Neural crest cell (in vitro differentiated cells): ENCODE results near the gene AQP12B. TPM values are rescaled to one million over a fixed set of nuclear protein-coding genes. Genes with fewer than 3 reads are reported as not detected.

Experiments
- DNase-seq: peaks from one replicate; pipeline ENCODE4 v3.0.0; 2021; ENCODE audit warnings: low read depth, mixed read lengths, low spot score
- H3K27ac Mint-ChIP-seq: one replicate; pipeline ENCODE4 v1.8.0; 2021; ENCODE audit warnings: mild to moderate bottlenecking, mixed read lengths; ENCODE audit not compliant: unreplicated experiment
- H3K27me3 Mint-ChIP-seq: 2 replicates; pipeline ENCODE4 v1.8.0; 2021; ENCODE audit warnings: low read depth, mild to moderate bottlenecking, mixed read lengths
- H3K36me3 Mint-ChIP-seq: 2 replicates; pipeline ENCODE4 v1.8.0; 2021; ENCODE audit warnings: low read depth, mild to moderate bottlenecking, mixed read lengths
- H3K4me1 Mint-ChIP-seq: 2 replicates; pipeline ENCODE4 v1.8.0; 2021; ENCODE audit warnings: mixed read lengths
- H3K4me3 Mint-ChIP-seq: one replicate; pipeline ENCODE4 v1.8.0; 2021; ENCODE audit warnings: mild to moderate bottlenecking, mixed read lengths
- H3K9me3 Mint-ChIP-seq: 2 replicates; pipeline ENCODE4 v1.8.0; 2021; ENCODE audit warnings: mixed read lengths
- total RNA-seq: library from RNA; stranded (reverse); gene quantifications from 2 replicates; pipeline ENCODE4 v1.2.1, GENCODE V29; 2021
- TF ChIP-seq, protein P1 (sequence below): fragments of 200-600 bp; sonication (generic); conservative IDR thresholded peaks from 2 replicates; pipeline ENCODE4 v1.5.0; 2021; ENCODE audit warnings: antibody characterized with exemption, mild to moderate bottlenecking

AQP12B gene
- total RNA-seq, 1 donor from 2014 or later, result not detected

DNA sequence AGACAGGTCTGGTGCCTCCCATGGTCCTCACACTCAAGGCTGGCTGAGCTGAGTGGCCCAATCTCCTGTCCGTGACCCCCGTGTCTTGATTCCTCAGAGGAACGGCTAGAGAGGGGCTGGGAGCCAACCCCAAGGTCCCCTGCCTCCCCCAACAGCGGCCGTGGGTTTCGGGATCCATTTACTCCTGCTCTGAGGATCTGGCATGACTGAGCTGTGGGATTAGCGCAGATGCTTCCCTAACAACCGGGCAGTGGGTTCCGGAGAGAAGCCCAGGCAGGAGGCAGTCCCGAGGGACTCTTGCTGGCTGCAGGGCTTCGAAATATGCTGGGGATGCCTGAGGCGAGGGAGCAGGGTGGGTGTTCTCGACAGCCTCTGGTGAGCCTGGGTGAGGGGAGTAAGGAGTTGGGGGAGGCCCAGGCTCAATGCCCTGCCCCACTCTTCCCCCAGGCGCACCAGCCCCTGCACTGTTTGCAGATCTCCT lies 38.5 kb downstream of the AQP12B start:
- Mint-ChIP-seq H3K27me3 (peaks cover 15% of the 10 kb centered on the region), H3K9me3 (no peaks in the 10 kb centered on the region), H3K36me3 (no peaks in the 10 kb centered on the region), H3K4me1 (peaks cover 8% of the 10 kb centered on the region), H3K4me3 (no peak overlapping the region), H3K27ac (no peak overlapping the region)
- DNase-seq, result no peak
- TF ChIP-seq, protein P1, sequence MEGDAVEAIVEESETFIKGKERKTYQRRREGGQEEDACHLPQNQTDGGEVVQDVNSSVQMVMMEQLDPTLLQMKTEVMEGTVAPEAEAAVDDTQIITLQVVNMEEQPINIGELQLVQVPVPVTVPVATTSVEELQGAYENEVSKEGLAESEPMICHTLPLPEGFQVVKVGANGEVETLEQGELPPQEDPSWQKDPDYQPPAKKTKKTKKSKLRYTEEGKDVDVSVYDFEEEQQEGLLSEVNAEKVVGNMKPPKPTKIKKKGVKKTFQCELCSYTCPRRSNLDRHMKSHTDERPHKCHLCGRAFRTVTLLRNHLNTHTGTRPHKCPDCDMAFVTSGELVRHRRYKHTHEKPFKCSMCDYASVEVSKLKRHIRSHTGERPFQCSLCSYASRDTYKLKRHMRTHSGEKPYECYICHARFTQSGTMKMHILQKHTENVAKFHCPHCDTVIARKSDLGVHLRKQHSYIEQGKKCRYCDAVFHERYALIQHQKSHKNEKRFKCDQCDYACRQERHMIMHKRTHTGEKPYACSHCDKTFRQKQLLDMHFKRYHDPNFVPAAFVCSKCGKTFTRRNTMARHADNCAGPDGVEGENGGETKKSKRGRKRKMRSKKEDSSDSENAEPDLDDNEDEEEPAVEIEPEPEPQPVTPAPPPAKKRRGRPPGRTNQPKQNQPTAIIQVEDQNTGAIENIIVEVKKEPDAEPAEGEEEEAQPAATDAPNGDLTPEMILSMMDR, result no peak

DNA sequence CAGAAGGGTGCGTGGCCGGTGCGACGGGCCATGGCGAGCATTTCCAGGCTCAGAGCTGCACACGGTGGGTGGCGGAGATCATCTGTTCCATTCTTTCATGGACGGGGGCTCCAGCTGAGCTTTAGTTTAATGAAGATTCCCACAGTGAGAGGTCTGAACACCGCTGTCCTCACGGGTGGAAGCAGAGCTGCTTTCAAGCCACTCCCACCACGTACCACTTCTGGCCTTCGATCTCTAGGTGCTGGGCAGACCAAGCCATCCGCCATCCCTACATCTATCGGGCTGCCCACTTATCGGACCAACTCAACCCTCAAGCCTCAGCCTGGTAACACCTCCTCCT lies 38.9 kb downstream of the AQP12B start:
- no peaks in the 10 kb centered on the region for H3K36me3 Mint-ChIP-seq
- no peak overlapping the region for H3K27ac Mint-ChIP-seq
- peaks cover 5% of the 10 kb centered on the region for H3K4me1 Mint-ChIP-seq
- no peak for DNase-seq
- H3K27me3 Mint-ChIP-seq, result peaks cover 19% of the 10 kb centered on the region
- H3K9me3 Mint-ChIP-seq, result no peaks in the 10 kb centered on the region
- no peak overlapping the region for H3K4me3 Mint-ChIP-seq
- TF ChIP-seq, protein P1, result no peak

DNA sequence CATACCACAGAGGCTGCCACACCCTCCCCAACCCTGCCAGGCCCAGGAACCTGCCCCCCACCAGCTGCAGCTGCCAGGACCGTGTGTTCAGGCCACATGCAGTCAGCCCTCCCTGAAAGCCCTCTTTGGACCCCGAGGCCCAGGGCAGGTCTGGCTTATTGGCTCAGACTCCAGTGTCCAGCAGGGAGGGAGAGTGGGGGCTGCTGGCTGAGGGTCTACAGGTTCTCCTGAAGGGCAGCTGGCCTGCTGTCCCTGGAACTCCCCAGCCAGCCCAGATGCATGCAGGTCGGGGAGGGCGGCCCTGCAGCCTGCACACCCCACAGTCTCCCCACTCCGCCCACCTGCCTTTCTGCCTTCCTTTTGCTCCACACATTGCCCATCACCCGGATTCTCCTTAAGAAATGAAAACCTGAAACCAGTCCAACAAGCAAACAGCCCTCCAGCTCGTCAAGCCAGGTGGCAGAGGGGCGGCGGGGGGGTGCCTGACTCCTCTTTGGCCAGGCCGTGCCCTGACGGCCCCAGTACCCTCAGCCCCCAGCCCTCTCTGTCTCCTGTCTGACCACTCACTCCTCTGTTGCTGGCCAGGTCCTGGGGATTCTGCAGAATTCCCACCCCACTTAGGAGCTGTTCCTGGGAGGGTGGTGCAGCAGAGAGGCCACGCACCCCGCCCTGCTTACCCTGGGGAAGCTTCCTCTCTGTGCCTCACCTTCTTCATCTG lies 39.4 kb downstream of the AQP12B start:
- Mint-ChIP-seq H3K27me3 (peaks cover 21% of the 10 kb centered on the region), H3K9me3 (no peaks in the 10 kb centered on the region), H3K4me3 (no peak overlapping the region), H3K27ac (no peak overlapping the region), H3K36me3 (no peaks in the 10 kb centered on the region), H3K4me1 (peaks cover under 1% of the 10 kb centered on the region)
- TF ChIP-seq, protein P1, result no peak
- no peak for DNase-seq

DNA sequence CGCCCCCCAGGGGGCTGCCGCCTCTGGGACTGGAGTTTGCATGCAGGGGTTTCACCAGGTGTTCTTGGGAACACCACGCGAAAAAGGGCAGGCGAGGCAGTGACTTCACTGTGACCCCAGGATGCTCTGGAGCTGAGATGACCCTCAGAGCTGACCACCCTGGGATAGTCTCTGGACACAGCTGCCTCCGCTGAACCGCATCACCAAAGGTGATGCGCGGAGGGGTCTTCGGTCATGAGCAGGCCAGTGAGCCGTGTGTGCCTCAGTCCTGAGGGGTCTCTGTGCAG lies 39.9 kb downstream of the AQP12B start:
- H3K4me1 Mint-ChIP-seq, result no peaks in the 10 kb centered on the region
- TF ChIP-seq, protein P1, result no peak
- H3K4me3 Mint-ChIP-seq, result no peak overlapping the region
- no peak for DNase-seq
- no peak overlapping the region for H3K27ac Mint-ChIP-seq
- H3K9me3 Mint-ChIP-seq, result no peaks in the 10 kb centered on the region
- H3K27me3 Mint-ChIP-seq, result peaks cover 26% of the 10 kb centered on the region
- H3K36me3 Mint-ChIP-seq, result no peaks in the 10 kb centered on the region

DNA sequence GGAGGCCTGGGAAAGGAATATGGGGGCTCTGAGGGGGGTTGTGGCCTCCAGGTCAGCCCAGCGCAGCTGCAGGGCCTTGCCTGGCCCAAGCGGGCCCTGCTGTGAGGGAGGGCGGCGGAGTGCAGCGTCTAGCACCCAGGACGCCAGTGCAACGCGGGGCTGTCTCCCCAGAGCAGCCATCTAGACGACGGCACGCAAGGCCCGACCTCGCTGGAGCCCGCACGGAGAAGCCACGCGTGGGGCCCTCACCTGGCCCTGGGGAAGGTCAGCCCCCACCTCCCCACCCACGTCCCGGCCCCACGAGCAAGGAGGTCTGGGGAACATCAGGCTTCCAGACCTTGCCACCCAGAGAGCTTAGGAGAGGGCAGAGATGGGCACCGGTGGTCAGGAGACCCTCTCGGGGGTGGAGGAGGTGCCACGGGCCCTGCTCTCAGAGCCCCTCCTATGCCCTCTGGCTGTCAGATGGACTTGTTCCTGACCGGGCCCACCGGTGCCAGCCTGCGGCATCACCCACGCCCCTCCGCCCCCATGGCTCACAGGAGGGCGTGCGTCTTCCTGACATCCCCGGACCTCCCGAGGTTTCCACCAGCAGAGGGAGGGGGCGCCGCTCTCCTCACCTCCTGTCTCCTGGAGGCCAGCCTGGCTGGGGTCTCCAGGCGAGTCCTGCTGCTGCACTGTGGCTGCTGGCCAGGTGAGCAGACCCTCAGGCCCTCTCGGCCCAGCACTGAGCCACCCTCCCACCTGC lies 40.5 kb downstream of the AQP12B start:
- H3K27ac Mint-ChIP-seq, result no peak overlapping the region
- H3K4me3 Mint-ChIP-seq, result no peak overlapping the region
- no peaks in the 10 kb centered on the region for H3K36me3 Mint-ChIP-seq
- no peaks in the 10 kb centered on the region for H3K9me3 Mint-ChIP-seq
- peaks cover 27% of the 10 kb centered on the region for H3K27me3 Mint-ChIP-seq
- H3K4me1 Mint-ChIP-seq, result no peaks in the 10 kb centered on the region
- no peak for DNase-seq
- TF ChIP-seq, protein P1, result no peak
